IPS-NIHi7 (cell line): ENCODE measurements around the gene ANKIB1.
A peak's percentile ranks its signal among the peaks of the same experiment; 100 is the strongest.

Source experiments
- DNase-seq: peaks from one replicate; pipeline ENCODE4 v3.0.0; 2012; ENCODE audit warnings: mixed read lengths; ENCODE audit errors: extremely low spot score

Gene ANKIB1

GRCh38 chr7:92260248-92260781 is 14.5 kb downstream of the ANKIB1 start:
- no peak for DNase-seq

- peak; percentile 17 for DNase-seq
Observed at GRCh38 chr7:92266415-92267241, 20.9 kb downstream of the ANKIB1 start.

GRCh38 chr7:92268921-92269320 is 23.1 kb downstream of the ANKIB1 start:
- DNase-seq, result no peak

- no peak for DNase-seq
Observed at GRCh38 chr7:92275327-92275726, 29.6 kb downstream of the ANKIB1 start.

- DNase-seq, result no peak
Observed at GRCh38 chr7:92276460-92276864, 30.7 kb downstream of the ANKIB1 start.

DNA sequence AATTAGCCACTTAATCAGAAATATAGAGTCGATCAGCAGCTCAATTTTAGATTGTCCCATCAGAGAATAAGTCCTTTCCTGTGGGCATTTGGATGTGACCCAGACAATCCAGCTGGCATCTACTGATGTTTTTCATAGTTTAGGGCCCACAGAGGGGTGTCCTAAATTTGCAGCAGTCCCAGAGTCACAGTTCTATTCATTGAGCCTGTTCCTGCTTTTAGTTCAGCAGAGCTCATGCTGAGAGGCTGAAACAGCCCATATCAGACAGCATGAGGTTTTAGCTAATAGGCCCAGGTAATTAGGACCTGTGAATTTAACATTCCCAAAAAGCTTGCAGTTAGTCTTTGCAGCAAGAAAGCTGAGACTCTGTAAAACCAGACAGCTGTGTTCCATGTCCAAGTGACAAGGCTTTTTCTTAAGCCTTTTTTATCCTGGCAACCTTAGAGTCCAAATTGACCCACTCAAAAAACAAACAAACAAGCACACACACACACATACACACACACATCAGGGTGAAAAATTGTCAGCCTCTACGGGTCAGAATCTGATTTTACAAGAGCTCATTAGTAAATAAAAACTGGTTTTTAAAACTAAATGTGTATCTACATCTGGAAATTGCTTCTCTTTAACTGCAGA is 33.7 kb downstream of the ANKIB1 start:
- peak; percentile 12 for DNase-seq

DNA sequence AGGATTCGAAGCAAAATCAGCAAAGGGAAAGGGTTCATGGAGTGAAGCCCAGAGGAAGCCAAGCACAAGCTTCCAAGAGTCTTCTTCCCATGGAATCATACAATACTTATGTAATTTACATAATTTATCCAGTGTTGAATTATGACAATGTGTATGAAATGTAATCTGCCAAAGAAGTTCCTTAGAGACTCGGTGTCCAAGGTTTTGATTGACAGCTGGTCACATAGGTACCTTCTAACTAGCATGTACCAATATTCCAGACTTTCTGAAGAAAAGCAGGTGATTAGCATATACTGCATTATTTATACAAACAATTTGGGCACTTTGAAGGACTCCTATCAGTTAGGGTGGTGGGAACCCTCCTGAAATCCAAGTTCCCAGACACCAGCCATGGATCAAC is 35.3 kb downstream of the ANKIB1 start:
- no peak for DNase-seq

GRCh38 chr7:92282221-92282814 is 36.5 kb downstream of the ANKIB1 start:
- no peak for DNase-seq

DNA sequence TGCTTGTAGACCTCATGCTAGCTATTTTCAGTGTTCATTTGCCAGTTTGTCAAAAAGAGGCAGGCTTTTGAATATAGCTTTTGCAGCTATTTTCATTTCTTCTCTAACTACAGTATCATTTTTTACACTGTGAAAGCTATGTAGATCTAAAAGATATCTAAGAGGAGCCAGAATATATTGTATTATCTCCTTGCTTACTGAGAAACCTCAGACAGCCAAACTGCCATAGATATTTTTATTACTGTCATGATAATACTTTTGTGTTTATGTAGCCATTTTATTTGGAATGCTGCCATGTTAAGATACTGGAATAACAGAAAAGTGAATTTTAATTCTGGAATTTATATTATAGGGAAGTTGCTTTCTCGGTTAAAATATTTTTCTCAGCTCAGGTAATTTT is 37.2 kb downstream of the ANKIB1 start:
- no peak for DNase-seq

- no peak for DNase-seq
Observed at GRCh38 chr7:92289321-92289720, 43.5 kb downstream of the ANKIB1 start.

GRCh38 chr7:92292981-92293380 is 47.2 kb downstream of the ANKIB1 start:
- DNase-seq, result no peak

DNA sequence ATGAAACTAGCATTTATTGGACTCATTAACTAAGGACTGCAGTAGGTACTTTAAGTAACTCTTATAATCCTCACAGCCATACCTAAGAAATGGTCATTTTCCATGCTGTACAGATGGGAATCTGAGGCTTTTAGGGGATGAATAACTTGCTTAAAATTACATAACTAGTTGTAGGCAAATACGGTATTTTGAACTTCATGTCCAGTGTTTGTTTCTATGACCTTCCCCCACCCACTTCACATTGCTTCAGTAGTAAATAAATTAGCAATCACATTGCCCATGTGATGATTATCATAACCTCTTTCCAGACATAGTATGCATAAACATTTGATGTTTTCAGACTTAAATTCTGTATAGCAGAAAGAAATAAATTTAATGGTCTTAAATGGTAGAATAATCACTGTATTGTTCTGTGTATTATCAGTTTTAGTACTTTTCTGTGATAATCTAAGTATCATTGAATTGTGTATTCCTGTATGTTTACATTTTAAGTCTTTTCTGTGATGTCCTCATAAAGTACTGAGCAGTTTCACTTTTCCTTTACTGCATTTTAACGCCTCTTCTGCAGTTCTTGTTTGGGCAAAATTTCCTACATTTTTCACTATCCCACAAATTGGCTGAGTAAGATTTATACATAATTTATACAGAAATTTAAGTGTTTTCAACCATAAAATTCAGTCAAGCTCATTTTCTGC is 48.3 kb downstream of the ANKIB1 start:
- no peak for DNase-seq

GRCh38 chr7:92295391-92295790 is 49.6 kb downstream of the ANKIB1 start:
- DNase-seq, result no peak

DNA sequence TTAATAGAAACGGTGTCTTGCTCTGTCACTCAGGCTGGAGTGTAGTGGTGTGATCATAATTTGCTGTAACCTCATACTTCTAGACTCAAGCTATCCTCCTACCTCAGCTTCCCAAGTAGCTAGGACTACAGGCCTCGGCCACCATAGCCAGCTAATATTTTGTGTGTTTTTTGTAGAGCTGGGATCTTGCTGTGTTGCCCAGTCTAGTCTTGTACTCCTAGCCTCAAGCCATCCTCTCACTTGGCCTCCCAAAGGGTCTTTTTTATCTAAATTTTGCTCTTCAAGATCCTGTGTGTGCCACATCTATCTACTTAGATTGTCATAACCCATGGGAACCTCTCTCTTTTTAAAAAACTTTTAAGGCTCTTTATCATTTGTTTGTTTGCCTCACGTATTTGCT is 50.5 kb downstream of the ANKIB1 start:
- no peak for DNase-seq

GRCh38 chr7:92296880-92297445 is 51.2 kb downstream of the ANKIB1 start:
- DNase-seq, result no peak

- no peak for DNase-seq
Observed at GRCh38 chr7:92297736-92298135, 52.0 kb downstream of the ANKIB1 start.

- DNase-seq, result no peak
Observed at GRCh38 chr7:92303761-92304160, 58.0 kb downstream of the ANKIB1 start.

DNA sequence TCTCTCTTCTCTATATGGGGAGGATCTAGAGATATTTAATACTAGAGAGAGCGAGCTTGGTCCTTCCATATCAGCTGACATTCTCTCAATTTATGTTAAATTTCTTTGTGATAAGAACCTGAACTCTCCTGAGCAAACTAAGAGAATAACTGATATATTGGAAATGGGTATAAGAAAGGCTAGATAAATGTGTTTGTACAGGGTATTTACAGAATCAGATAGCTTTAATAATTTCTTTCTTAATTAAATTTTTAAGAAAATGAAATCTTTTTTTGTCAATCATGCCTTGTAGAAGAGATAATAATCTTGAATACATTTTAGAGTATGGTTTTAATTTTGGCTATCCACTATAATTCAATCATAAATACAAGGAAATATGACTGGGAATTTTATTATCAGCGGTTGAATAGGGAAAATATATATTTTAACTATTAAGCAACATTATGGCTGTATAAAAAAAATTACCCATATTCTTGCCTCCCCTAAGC is 58.7 kb downstream of the ANKIB1 start:
- DNase-seq, result no peak

DNA sequence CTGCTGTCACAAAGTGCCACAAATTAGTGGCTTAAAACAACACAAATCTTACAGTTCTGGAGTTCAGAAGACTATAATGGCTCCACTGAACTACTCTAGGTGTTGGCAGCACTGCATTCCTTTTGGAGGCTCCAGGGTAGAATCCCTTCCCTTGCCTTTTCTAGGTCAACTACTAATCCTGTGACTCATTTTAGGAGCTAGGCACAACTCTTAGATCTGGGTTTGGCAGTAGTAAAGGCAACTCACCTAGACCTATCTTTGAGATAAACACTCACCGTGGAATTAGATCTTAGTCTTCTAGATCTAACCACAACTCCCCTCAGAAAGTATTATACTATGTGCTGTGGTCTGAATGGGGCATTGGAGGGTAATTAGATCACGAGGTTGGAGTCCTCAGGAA is 60.4 kb downstream of the ANKIB1 start:
- no peak for DNase-seq

GRCh38 chr7:92313055-92313454 is 67.3 kb downstream of the ANKIB1 start:
- DNase-seq, result no peak

DNA sequence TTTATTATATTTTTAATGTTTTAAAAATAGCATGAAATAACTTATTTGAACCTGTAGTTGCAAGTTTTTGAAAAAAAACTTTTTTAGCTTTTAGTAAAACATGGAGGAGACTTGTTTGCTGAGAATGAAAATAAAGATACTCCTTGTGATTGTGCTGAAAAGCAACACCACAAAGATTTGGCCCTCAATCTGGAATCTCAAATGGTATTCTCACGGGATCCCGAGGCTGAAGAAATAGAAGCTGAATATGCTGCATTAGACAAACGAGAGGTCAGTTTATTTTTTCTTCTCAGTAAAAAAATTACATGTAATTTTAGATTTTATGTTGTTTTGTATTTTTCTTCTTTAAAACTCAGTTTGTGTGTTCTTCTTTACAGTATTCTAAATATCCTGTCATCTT is 73.5 kb downstream of the ANKIB1 start:
- no peak for DNase-seq

DNA sequence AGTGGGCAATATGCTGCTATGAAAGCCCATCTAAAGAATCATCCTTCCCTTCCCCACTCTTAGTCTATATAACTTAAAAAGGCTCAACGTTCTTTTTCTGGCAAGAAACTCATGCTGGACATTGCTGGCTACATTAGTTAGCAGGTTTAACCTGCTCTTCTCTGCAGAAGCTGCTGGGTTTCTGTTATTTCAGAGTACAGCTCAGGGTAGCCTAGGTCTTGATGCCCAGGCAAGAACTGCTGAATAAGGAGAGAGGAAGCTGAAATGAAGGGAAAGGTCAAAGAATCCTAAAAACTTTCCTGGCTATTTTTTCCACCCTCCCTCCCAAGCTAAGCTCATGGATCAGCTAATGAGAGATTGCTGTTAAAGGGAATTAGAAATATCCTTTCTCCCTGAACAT is 79.4 kb downstream of the ANKIB1 start:
- DNase-seq, result no peak
